T-helper 1 cell treated with Interleukin-12 subunit alpha and Interleukin-12 subunit beta and Interleukin-4 antibody, amounts not matched to agents 30 μg/mL and 1 μg/mL, for 36 hours (primary cell): ENCODE measurements around the gene SEMA4G.

Experiments used
- H3K27ac Mint-ChIP-seq: one replicate; pipeline ENCODE4 v1.8.0; 2021; ENCODE audit warnings: mild to moderate bottlenecking, mixed read lengths
- H3K27me3 Mint-ChIP-seq: one replicate; pipeline ENCODE4 v1.8.0; 2021; ENCODE audit warnings: low read depth, mixed read lengths
- H3K36me3 Mint-ChIP-seq: one replicate; pipeline ENCODE4 v1.8.0; 2021; ENCODE audit warnings: low read depth, mixed read lengths
- H3K4me1 Mint-ChIP-seq: one replicate; pipeline ENCODE4 v1.8.0; 2021; ENCODE audit warnings: low read depth, mixed read lengths
- H3K4me3 Mint-ChIP-seq: one replicate; pipeline ENCODE4 v1.8.0; 2021; ENCODE audit warnings: mild to moderate bottlenecking, moderate library complexity, mixed read lengths
- H3K9me3 Mint-ChIP-seq: one replicate; pipeline ENCODE4 v1.8.0; 2021; ENCODE audit warnings: mixed read lengths

SEMA4G gene

GRCh38 chr10:101014230-101014884 is 45.1 kb downstream of the SEMA4G start:
- Mint-ChIP-seq H3K27me3 (peaks cover 40% of the 10 kb centered on the region), H3K36me3 (no peaks in the 10 kb centered on the region), H3K4me3 (no peak overlapping the region), H3K27ac (no peak overlapping the region), H3K4me1 (peaks cover 9% of the 10 kb centered on the region), H3K9me3 (no peaks in the 10 kb centered on the region)

GRCh38 chr10:101014966-101015581 is 45.8 kb downstream of the SEMA4G start:
- no peak overlapping the region for H3K4me3 Mint-ChIP-seq

GRCh38 chr10:101015582-101015973 is 46.3 kb downstream of the SEMA4G start:
- Mint-ChIP-seq H3K9me3 (no peaks in the 10 kb centered on the region), H3K36me3 (no peaks in the 10 kb centered on the region), H3K4me1 (peaks cover 11% of the 10 kb centered on the region), H3K27ac (no peak overlapping the region), H3K27me3 (peaks cover 46% of the 10 kb centered on the region), H3K4me3 (no peak overlapping the region)

More at GRCh38 chr10:101014966-101015581, 45.8 kb downstream of the SEMA4G start:
- H3K36me3 Mint-ChIP-seq: no peaks in the 10 kb centered on the region
- H3K9me3 Mint-ChIP-seq: no peaks in the 10 kb centered on the region
- no peak overlapping the region for H3K27ac Mint-ChIP-seq
- peaks cover 43% of the 10 kb centered on the region for H3K27me3 Mint-ChIP-seq
- peaks cover 11% of the 10 kb centered on the region for H3K4me1 Mint-ChIP-seq

GRCh38 chr10:101016814-101017213 is 47.5 kb downstream of the SEMA4G start:
- Mint-ChIP-seq H3K27me3 (peaks cover 51% of the 10 kb centered on the region), H3K4me3 (no peak overlapping the region), H3K36me3 (no peaks in the 10 kb centered on the region), H3K9me3 (no peaks in the 10 kb centered on the region), H3K27ac (no peak overlapping the region), H3K4me1 (peaks cover 11% of the 10 kb centered on the region)

GRCh38 chr10:101018118-101018599 is 48.9 kb downstream of the SEMA4G start:
- H3K27me3 Mint-ChIP-seq: peaks cover 51% of the 10 kb centered on the region
- H3K4me1 Mint-ChIP-seq: peaks cover 6% of the 10 kb centered on the region
- H3K36me3 Mint-ChIP-seq: no peaks in the 10 kb centered on the region
- no peaks in the 10 kb centered on the region for H3K9me3 Mint-ChIP-seq
- H3K4me3 Mint-ChIP-seq: no peak overlapping the region
- no peak overlapping the region for H3K27ac Mint-ChIP-seq

GRCh38 chr10:101018600-101019439 is 49.5 kb downstream of the SEMA4G start:
- Mint-ChIP-seq H3K4me1 (peaks cover 4% of the 10 kb centered on the region), H3K27ac (no peak overlapping the region), H3K36me3 (no peaks in the 10 kb centered on the region), H3K9me3 (no peaks in the 10 kb centered on the region), H3K27me3 (peaks cover 51% of the 10 kb centered on the region), H3K4me3 (no peak overlapping the region)
